Smooth muscle cell of the pulmonary artery (primary cell): ENCODE data around the gene SEC61A1. TPM values are rescaled to one million over a fixed set of nuclear protein-coding genes. Genes with fewer than 3 reads are reported as not detected.

ENCODE experiments used
- total RNA-seq: library from RNA; depleted of rRNA; stranded (reverse); fragments of >200 nt; gene quantifications from 2 replicates; pipeline ENCODE4 v1.2.3, GENCODE V29; 2014

SEC61A1 gene
- 372 and 373 TPM in 2 replicates for total RNA-seq

DNA sequence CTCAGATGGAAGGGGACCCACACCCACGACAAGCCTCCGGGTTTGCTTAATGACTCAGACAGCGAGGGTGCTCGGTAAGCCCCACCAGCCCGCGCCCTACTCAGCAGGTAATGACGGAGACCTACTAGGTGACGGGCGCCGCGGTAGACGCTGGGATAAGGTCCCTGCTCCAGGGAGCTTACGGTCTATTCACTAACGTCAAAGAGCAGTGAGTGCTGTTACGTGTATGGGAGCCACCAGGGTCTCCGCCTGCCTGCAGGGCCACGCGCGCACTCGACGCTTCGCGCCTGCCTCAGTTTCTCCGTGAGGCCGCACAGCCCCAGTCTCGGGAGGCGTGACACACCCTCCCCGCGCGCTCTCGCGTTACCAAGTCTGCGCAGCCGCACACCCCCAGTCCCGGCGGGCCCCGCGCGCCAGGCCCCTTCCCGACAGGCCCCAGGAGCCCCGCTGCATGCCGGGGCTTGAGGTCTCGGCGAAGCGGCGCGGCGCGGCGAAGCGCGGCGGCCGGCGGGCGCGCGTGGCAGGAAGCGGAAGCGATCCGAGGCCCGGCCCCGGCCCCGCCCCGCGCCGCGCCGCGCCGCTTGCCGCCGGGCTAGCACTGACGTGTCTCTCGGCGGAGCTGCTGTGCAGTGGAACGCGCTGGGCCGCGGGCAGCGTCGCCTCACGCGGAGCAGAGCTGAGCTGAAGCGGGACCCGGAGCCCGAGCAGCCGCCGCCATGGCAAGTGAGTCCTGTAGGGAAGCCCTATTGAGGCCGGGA is at the start of gene SEC61A1:
Gene SEC61A1, plus strand, starts transcription at position 601 of the 758 bp plus-strand sequence. Its CDS starts 116 bp downstream, at position 717.

Other genes starting within 250 kb of the SEC61A1 start
- 77.0 and 77.5 TPM in 2 replicates for gene MGLL, start 229.9 kb upstream of the SEC61A1 start, total RNA-seq
- 0.03 TPM in 1 of 2 replicates, not detected in the other for gene KBTBD12, start 137.2 kb upstream of the SEC61A1 start, total RNA-seq
- gene RUVBL1, start 71.4 kb downstream of the SEC61A1 start, total RNA-seq: 41.6 and 50.4 TPM in 2 replicates
- gene EEFSEC, start 101.0 kb downstream of the SEC61A1 start, total RNA-seq: 5.0 and 5.9 TPM in 2 replicates